Karpas-422 (cell line): ENCODE results near the gene DIP2B. TPM values are rescaled to one million over a fixed set of nuclear protein-coding genes. Genes with fewer than 3 reads are reported as not detected.

Experiments used
- DNase-seq: peaks from one replicate; pipeline ENCODE4 v3.0.0-alpha.2; 2015
- H2AFZ ChIP-seq: fragments of 200-600 bp; sonication (generic); 2 replicates; pipeline ENCODE4 v1.6.1; 2014; ENCODE audit warnings: antibody characterized with exemption, low read length, mixed read lengths
- H3K27ac ChIP-seq: fragments of 200-600 bp; sonication (generic); 2 replicates; pipeline ENCODE4 v1.5.1; 2014; ENCODE audit warnings: mild to moderate bottlenecking, low read length, moderate library complexity
- H3K27me3 ChIP-seq: fragments of 200-600 bp; sonication (generic); 2 replicates; pipeline ENCODE4 v1.6.1; 2014; ENCODE audit warnings: low read length, mixed read lengths
- H3K36me3 ChIP-seq: fragments of 200-600 bp; sonication (generic); 2 replicates; pipeline ENCODE4 v1.6.1; 2014; ENCODE audit warnings: low read length, mixed read lengths; ENCODE audit not compliant: insufficient read depth
- H3K4me1 ChIP-seq: fragments of 200-600 bp; sonication (generic); 2 replicates; pipeline ENCODE4 v1.6.1; 2014; ENCODE audit warnings: mild to moderate bottlenecking, low read length, mixed read lengths
- H3K4me2 ChIP-seq: fragments of 200-600 bp; sonication (generic); 2 replicates; pipeline ENCODE4 v1.6.1; 2014; ENCODE audit warnings: low read length, low read depth, mild to moderate bottlenecking; ENCODE audit not compliant: poor library complexity, severe bottlenecking
- H3K4me3 ChIP-seq: fragments of 200-600 bp; sonication (generic); 2 replicates; pipeline ENCODE4 v1.5.1; 2014; ENCODE audit warnings: mild to moderate bottlenecking, antibody characterized with exemption, low read length, mixed read lengths
- H3K79me2 ChIP-seq: fragments of 200-600 bp; sonication (generic); 2 replicates; pipeline ENCODE4 v1.6.1; 2014; ENCODE audit warnings: mild to moderate bottlenecking, low read length, mixed read lengths
- H3K9ac ChIP-seq: fragments of 200-600 bp; sonication (generic); 2 replicates; pipeline ENCODE4 v1.6.0; 2014; ENCODE audit warnings: low read length
- H3K9me2 ChIP-seq: fragments of 200-600 bp; sonication (generic), shearing (Covaris generic); replicated peaks from 2 replicates; pipeline ENCODE4 v1.6.0; 2014; ENCODE audit warnings: mild to moderate bottlenecking, low read length, moderate library complexity; ENCODE audit not compliant: insufficient read depth
- H3K9me3 ChIP-seq: fragments of 300-700, 200-600 bp; sonication (generic); 2 replicates; pipeline ENCODE4 v1.6.1; 2014; ENCODE audit warnings: low read length, mixed read lengths
- H4K20me1 ChIP-seq: fragments of 200-600 bp; sonication (generic); 2 replicates; pipeline ENCODE4 v1.6.1; 2014; ENCODE audit warnings: mild to moderate bottlenecking, antibody characterized with exemption, low read length, low read depth; ENCODE audit not compliant: insufficient read depth
- total RNA-seq: library from RNA; depleted of rRNA; stranded (reverse); fragments of >200 nt; shearing (Covaris generic); gene quantifications from 2 replicates; pipeline ENCODE4 v1.2.3, GENCODE V29; 2014; ENCODE audit warnings: low replicate concordance; rRNA removed

The DIP2B gene, protein sequence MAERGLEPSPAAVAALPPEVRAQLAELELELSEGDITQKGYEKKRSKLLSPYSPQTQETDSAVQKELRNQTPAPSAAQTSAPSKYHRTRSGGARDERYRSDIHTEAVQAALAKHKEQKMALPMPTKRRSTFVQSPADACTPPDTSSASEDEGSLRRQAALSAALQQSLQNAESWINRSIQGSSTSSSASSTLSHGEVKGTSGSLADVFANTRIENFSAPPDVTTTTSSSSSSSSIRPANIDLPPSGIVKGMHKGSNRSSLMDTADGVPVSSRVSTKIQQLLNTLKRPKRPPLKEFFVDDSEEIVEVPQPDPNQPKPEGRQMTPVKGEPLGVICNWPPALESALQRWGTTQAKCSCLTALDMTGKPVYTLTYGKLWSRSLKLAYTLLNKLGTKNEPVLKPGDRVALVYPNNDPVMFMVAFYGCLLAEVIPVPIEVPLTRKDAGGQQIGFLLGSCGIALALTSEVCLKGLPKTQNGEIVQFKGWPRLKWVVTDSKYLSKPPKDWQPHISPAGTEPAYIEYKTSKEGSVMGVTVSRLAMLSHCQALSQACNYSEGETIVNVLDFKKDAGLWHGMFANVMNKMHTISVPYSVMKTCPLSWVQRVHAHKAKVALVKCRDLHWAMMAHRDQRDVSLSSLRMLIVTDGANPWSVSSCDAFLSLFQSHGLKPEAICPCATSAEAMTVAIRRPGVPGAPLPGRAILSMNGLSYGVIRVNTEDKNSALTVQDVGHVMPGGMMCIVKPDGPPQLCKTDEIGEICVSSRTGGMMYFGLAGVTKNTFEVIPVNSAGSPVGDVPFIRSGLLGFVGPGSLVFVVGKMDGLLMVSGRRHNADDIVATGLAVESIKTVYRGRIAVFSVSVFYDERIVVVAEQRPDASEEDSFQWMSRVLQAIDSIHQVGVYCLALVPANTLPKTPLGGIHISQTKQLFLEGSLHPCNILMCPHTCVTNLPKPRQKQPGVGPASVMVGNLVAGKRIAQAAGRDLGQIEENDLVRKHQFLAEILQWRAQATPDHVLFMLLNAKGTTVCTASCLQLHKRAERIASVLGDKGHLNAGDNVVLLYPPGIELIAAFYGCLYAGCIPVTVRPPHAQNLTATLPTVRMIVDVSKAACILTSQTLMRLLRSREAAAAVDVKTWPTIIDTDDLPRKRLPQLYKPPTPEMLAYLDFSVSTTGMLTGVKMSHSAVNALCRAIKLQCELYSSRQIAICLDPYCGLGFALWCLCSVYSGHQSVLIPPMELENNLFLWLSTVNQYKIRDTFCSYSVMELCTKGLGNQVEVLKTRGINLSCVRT (N-terminal part only)
- total RNA-seq, result 31.2 and 37.5 TPM in 2 replicates

DNA sequence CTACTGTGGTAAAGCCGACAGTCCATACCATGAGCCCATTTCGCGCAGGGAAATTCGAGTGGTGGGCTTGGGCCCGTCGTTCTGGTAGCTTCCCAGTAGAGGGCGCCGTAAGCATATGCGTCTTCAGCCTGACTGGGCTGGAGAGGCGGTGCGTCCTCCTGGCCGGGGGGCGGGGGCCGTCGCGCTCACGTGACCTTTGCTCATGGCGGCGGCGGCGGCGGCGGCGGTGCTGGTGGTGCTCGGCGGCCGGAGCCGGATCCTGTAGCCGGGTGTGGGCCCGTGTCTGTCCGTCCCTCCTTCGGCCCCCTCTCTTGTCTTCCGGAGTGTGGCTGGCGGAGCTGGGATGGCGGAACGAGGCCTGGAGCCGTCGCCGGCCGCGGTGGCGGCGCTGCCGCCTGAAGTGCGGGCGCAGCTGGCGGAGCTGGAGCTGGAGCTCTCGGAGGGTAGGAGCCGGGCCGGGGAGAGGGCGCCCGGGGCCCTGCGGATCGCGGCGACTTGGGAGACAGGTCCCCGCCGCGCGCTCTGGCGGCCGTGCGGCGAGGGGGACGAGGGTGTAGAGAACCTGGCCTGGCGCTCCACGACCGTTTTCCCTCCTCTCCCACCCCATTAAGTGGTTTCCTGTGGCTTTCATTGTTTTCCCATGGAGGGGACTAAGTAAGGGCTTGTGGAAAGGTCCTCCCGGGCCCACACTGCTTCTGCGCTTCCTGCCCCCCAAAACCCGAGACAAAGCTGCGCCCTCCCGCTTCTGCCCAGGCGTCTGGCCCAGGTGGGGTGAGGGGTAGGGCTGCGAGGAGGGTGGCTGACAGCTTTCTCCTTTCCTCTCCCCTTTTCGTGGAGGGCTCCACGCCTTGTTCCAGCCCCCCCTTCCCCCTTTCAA lies at the start of gene DIP2B:
Gene DIP2B, plus strand, starts transcription at position 188 of the 877 bp plus-strand sequence. Its CDS starts 156 bp downstream, at position 344.
- peak within 1 kb of the TSS; percentile 86 for H3K4me2 ChIP-seq
- no peaks in the 10 kb centered on the region for H3K9me3 ChIP-seq
- peak within 1 kb of the TSS; percentile 67 for H3K4me3 ChIP-seq
- no peaks in the 10 kb centered on the region for H3K9me2 ChIP-seq
- no peaks in the 10 kb centered on the region for H3K27me3 ChIP-seq
- peaks cover 52% of the 10 kb centered on the region for H3K79me2 ChIP-seq
- peak within 1 kb of the TSS; percentile 88 for H3K9ac ChIP-seq
- H3K4me1 ChIP-seq, result peaks cover 34% of the 10 kb centered on the region
- H3K27ac ChIP-seq, result peak within 1 kb of the TSS; percentile 55
- H4K20me1 ChIP-seq, result peaks cover 22% of the 10 kb centered on the region
- peak; percentile 97 for DNase-seq
- peak within 1 kb of the TSS; percentile 84 for H2AFZ ChIP-seq
- H3K36me3 ChIP-seq, result peaks cover 5% of the 10 kb centered on the region; the same call in 1 of the 2 replicates

DNA sequence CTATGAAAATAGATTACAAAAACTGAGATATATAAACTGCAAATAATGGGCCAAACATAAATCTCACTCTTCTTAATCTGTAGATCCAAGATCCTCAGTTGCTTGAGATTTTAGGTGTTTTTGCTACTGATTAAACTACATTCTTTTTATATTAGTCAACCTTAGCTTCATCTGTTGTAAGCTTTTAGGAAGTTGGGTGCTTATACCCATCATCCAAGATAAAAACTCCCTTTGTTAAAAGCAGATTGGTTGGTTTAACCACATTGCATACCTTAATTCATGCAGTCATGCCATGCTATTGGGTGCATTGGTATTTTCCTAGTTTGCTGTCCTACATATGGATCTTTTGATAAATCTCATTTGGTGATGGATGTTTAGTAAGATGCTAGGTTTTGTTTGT lies 46.2 kb upstream of the DIP2B start:
- Histone ChIP-seq H3K9me3 (no peaks in the 10 kb centered on the region), H3K9ac (no peak overlapping the region)
- no peak for DNase-seq

DNA sequence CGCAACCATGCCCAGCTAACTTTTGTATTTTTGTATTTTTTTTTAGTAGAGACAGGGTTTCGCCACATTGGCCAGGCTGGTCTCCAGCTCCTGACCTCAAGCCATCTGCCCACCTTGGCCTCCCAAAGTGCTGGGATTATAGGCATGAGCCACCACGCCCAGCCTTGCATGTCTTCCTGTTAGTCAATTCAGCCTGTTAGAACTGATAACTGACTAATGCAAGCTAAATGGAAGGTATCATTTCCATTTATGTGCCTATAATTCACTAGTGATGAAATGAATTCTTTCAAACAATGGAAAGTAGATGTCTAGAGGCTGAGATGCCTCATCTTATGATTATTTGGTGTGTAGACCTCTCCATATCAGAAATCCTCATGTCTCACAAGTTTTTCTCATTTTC lies 37.3 kb upstream of the DIP2B start:
- Histone ChIP-seq H3K4me2 (no peak overlapping the region), H2AFZ (no peak overlapping the region)

More for the DNA sequence above, 46.2 kb upstream of the DIP2B start:
- H3K36me3 ChIP-seq, result peaks cover 49% of the 10 kb centered on the region
- peaks cover 24% of the 10 kb centered on the region for H3K79me2 ChIP-seq
- H3K27ac ChIP-seq, result no peak overlapping the region
- H3K4me2 ChIP-seq, result no peak overlapping the region
- H2AFZ ChIP-seq, result no peak overlapping the region
- H3K4me1 ChIP-seq, result no peaks in the 10 kb centered on the region
- H4K20me1 ChIP-seq, result peaks cover 4% of the 10 kb centered on the region; the same call in 1 of the 2 replicates
- no peaks in the 10 kb centered on the region for H3K9me2 ChIP-seq
- H3K4me3 ChIP-seq, result no peak overlapping the region
- H3K27me3 ChIP-seq, result no peaks in the 10 kb centered on the region

DNA sequence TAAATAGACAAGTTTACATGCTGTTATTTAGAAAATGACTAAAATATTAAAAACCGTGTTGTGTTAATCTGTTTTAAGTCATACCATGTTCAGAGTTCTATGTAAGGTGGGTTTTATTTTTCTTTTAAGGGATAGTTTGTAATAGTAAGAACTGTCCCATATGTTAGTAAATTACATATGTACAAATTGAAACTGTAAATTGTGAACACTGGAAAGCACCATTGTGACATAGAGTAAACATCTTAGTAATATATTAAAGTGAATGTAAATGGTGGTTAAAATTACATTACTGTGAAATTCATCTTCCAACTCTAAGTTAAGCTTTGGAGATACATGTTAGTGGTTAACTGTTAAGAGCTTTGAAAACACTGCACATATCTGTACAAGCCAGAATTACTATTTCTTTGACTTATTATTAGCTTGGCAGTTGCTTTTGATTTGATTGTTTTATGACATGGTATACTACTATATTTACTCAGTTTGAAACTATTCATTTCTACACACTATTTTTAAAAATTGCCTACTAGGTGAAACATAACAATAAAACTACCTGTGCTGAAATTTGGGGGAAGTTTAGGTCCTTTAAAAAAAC lies 27.4 kb upstream of the DIP2B start:
- H3K9me2 ChIP-seq, result no peaks in the 10 kb centered on the region
- no peaks in the 10 kb centered on the region for H4K20me1 ChIP-seq
- no peaks in the 10 kb centered on the region for H3K9me3 ChIP-seq
- H2AFZ ChIP-seq, result no peak overlapping the region
- no peak overlapping the region for H3K4me3 ChIP-seq
- no peaks in the 10 kb centered on the region for H3K79me2 ChIP-seq
- DNase-seq, result peak; percentile 36
- no peak overlapping the region for H3K4me2 ChIP-seq
- no peaks in the 10 kb centered on the region for H3K27me3 ChIP-seq
- peaks cover 43% of the 10 kb centered on the region; the same call in 1 of the 2 replicates for H3K36me3 ChIP-seq
- no peaks in the 10 kb centered on the region for H3K4me1 ChIP-seq
- no peak overlapping the region for H3K27ac ChIP-seq
- no peak overlapping the region for H3K9ac ChIP-seq

More for the DNA sequence above, 37.3 kb upstream of the DIP2B start:
- no peak overlapping the region for H3K27ac ChIP-seq
- H3K9me2 ChIP-seq, result no peaks in the 10 kb centered on the region
- H3K36me3 ChIP-seq, result peaks cover 35% of the 10 kb centered on the region; the same call in 1 of the 2 replicates
- no peak overlapping the region for H3K9ac ChIP-seq
- H3K4me1 ChIP-seq, result no peaks in the 10 kb centered on the region
- H3K9me3 ChIP-seq, result no peaks in the 10 kb centered on the region
- no peaks in the 10 kb centered on the region for H3K27me3 ChIP-seq
- H4K20me1 ChIP-seq, result no peaks in the 10 kb centered on the region
- no peak overlapping the region for H3K4me3 ChIP-seq
- H3K79me2 ChIP-seq, result 0 out of 2 replicates have a peak, but pooled peaks cover 2% of the 10 kb centered on the region
- no peak for DNase-seq

GRCh38 chr12:50482571-50482970 lies 22.2 kb upstream of the DIP2B start:
- Histone ChIP-seq H3K4me2 (no peak overlapping the region), H3K36me3 (peaks cover 7% of the 10 kb centered on the region; the same call in 1 of the 2 replicates), H3K79me2 (no peaks in the 10 kb centered on the region), H2AFZ (no peak overlapping the region), H4K20me1 (no peaks in the 10 kb centered on the region), H3K9me3 (no peaks in the 10 kb centered on the region), H3K9me2 (no peaks in the 10 kb centered on the region), H3K27ac (no peak overlapping the region), H3K9ac (no peak overlapping the region), H3K4me3 (no peak overlapping the region), H3K4me1 (no peaks in the 10 kb centered on the region), H3K27me3 (no peaks in the 10 kb centered on the region)
- DNase-seq, result no peak

GRCh38 chr12:50483488-50483887 lies 21.3 kb upstream of the DIP2B start:
- Histone ChIP-seq H4K20me1 (no peaks in the 10 kb centered on the region), H3K4me3 (no peak overlapping the region), H3K79me2 (no peaks in the 10 kb centered on the region), H3K27me3 (no peaks in the 10 kb centered on the region), H3K9me3 (no peaks in the 10 kb centered on the region), H3K4me1 (no peaks in the 10 kb centered on the region), H3K27ac (no peak overlapping the region), H3K36me3 (no peaks in the 10 kb centered on the region), H2AFZ (no peak overlapping the region), H3K9me2 (no peaks in the 10 kb centered on the region), H3K4me2 (no peak overlapping the region), H3K9ac (no peak overlapping the region)
- no peak for DNase-seq

DNA sequence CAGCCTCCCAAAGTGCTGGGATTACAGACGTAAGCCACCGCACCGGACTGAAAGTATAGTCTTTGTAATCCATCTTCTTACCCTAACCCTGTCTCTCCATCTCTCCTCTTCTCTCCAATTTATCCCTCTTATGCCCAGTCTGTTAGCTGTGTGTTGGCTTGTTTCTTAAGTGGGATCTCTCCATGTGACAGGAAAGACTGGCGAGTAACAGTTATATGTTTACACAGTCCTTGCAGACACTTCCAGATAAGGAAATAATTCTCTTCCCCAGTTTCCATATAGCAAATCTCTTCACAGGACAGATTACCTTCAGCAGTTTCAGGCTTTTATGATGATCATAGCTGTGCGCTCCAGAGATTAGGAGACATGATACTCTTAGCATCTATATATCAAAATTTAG lies 16.0 kb upstream of the DIP2B start:
- H2AFZ ChIP-seq, result no peak overlapping the region

More for the DNA sequence above, 16.0 kb upstream of the DIP2B start:
- H3K27ac ChIP-seq, result no peak overlapping the region
- 0 out of 2 replicates have a peak, but pooled peaks cover 3% of the 10 kb centered on the region for H3K9me3 ChIP-seq
- no peaks in the 10 kb centered on the region for H3K27me3 ChIP-seq
- no peak overlapping the region for H3K9ac ChIP-seq
- no peaks in the 10 kb centered on the region for H3K9me2 ChIP-seq
- H3K36me3 ChIP-seq, result no peaks in the 10 kb centered on the region
- no peaks in the 10 kb centered on the region for H3K79me2 ChIP-seq
- no peak overlapping the region for H3K4me2 ChIP-seq
- no peak for DNase-seq
- no peak overlapping the region for H3K4me3 ChIP-seq
- no peaks in the 10 kb centered on the region for H4K20me1 ChIP-seq
- no peaks in the 10 kb centered on the region for H3K4me1 ChIP-seq
